ENCODE data around the gene FER. TPM values are rescaled to one million over a fixed set of nuclear protein-coding genes. Genes with fewer than 3 reads are reported as not detected.

The FER gene
- total and polyA plus RNA-seq, 3 donors from 2014 or later = 17.5 to 40.4 (median 39.8) TPM

GRCh38 chr5:108946008-108946407 lies 198.3 kb downstream of the FER start:
- Histone ChIP-seq H3K4me1 (peaks cover 5% of the 10 kb centered on the region), H3K27me3 (no peaks in the 10 kb centered on the region), H3K36me3 (ENCODE audit: low read depth, missing control alignments) (no peaks in the 10 kb centered on the region), H3K27ac (no peak overlapping the region), H3K9me3 (no peaks in the 10 kb centered on the region), H3K4me3 (no peak overlapping the region)
- WGBS, 2 donors = 94 to 100% methylated on average over 1 of the region's 1 CpG
- TF ChIP-seq CTCF (IDR thresholded peaks at IDR 0.05) (no peak), POLR2A (IDR thresholded peaks at IDR 0.05) (no peak)
- intact Hi-C loops (cut with DNase I; ENCODE audit: low total_unique reads) = no loop called here
- DNase-seq = no peak

- H3K36me3 ChIP-seq (ENCODE audit: low read depth, missing control alignments) = no peaks in the 10 kb centered on the region
- H3K27ac ChIP-seq = no peak overlapping the region
- H3K4me1 ChIP-seq = peaks cover 5% of the 10 kb centered on the region
- intact Hi-C loops (cut with DNase I; ENCODE audit: low total_unique reads) = no loop called here
- H3K27me3 ChIP-seq = no peaks in the 10 kb centered on the region
- DNase-seq = no peak
- TF ChIP-seq POLR2A (IDR thresholded peaks at IDR 0.05) (no peak), CTCF (IDR thresholded peaks at IDR 0.05) (no peak)
- WGBS, 2 donors = 93 to 98% methylated on average over 1 of the region's 1 CpG
- no peaks in the 10 kb centered on the region for H3K9me3 ChIP-seq
- H3K4me3 ChIP-seq = no peak overlapping the region
Measured at GRCh38 chr5:108947164-108947563, 199.5 kb downstream of the FER start.

- Histone ChIP-seq H3K4me1 (peaks cover under 1% of the 10 kb centered on the region), H3K27ac (no peak overlapping the region), H3K36me3 (ENCODE audit: low read depth, missing control alignments) (no peaks in the 10 kb centered on the region), H3K9me3 (no peaks in the 10 kb centered on the region), H3K27me3 (no peaks in the 10 kb centered on the region), H3K4me3 (no peak overlapping the region)
- 94 to 97% methylated on average over 2 of the region's 2 CpGs for WGBS, 2 donors
- TF ChIP-seq POLR2A (IDR thresholded peaks at IDR 0.05) (no peak), CTCF (IDR thresholded peaks at IDR 0.05) (no peak)
- DNase-seq = no peak
- intact Hi-C loops (cut with DNase I; ENCODE audit: low total_unique reads) = no loop called here
Measured at GRCh38 chr5:108950276-108950675, 202.6 kb downstream of the FER start.

- no peaks in the 10 kb centered on the region for H3K9me3 ChIP-seq
- H3K36me3 ChIP-seq (ENCODE audit: low read depth, missing control alignments) = no peaks in the 10 kb centered on the region
- no peaks in the 10 kb centered on the region for H3K4me1 ChIP-seq
- H3K27me3 ChIP-seq = no peaks in the 10 kb centered on the region
- intact Hi-C loops (cut with DNase I; ENCODE audit: low total_unique reads) = no loop called here
- no peak for DNase-seq
- H3K27ac ChIP-seq = no peak overlapping the region
- H3K4me3 ChIP-seq = no peak overlapping the region
- TF ChIP-seq CTCF (IDR thresholded peaks at IDR 0.05) (no peak), POLR2A (IDR thresholded peaks at IDR 0.05) (no peak)
Measured at GRCh38 chr5:108953940-108954339, 206.2 kb downstream of the FER start.

DNA sequence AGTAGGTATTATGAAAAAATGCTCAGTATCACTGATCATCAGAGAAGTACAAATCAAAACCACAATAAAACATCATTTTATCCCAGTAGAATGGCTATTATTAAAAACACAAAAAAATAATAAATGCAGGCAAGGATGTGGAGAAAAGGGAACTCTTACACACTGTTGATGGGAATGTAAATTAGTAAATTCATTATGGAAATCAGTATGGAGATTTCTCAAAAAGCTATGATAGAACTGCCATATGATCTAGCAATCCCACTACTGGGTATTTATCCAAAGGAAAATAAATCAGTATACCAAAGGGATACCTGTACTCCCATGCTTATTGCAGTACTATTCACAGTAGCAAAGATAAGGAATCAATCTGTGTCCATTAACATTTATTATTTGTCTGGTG lies 209.6 kb downstream of the FER start:
- Histone ChIP-seq H3K9me3 (no peaks in the 10 kb centered on the region), H3K4me3 (no peak overlapping the region), H3K36me3 (ENCODE audit: low read depth, missing control alignments) (no peaks in the 10 kb centered on the region), H3K4me1 (no peaks in the 10 kb centered on the region), H3K27ac (no peak overlapping the region), H3K27me3 (no peaks in the 10 kb centered on the region)
- TF ChIP-seq POLR2A (IDR thresholded peaks at IDR 0.05) = no peak
- TF ChIP-seq CTCF (IDR thresholded peaks at IDR 0.05) = no peak
- no peak for DNase-seq
- intact Hi-C loops (cut with DNase I; ENCODE audit: low total_unique reads) = no loop called here
